HepG2 (cell line): ENCODE measurements around the gene RAPH1. TPM values are rescaled to one million over a fixed set of nuclear protein-coding genes. Genes with fewer than 3 reads are reported as not detected.
A peak's percentile ranks its signal among the peaks of the same experiment; 100 is the strongest.

Experiments
- ASH2L ChIP-seq: fragments of 300-600, 200-600 bp; sonication (generic); IDR thresholded peaks from 2 replicates; pipeline ENCODE4 v1.7.0; 2017; ENCODE audit warnings: low read depth, mild to moderate bottlenecking, moderate library complexity, mixed read lengths, low read length; ENCODE audit not compliant: insufficient read length
- CHCHD3 ChIP-seq: sonication (generic); formaldehyde crosslinking; IDR thresholded peaks from 2 replicates; pipeline ENCODE4 v1.8.0; 2022; ENCODE audit warnings: mild to moderate bottlenecking, missing genetic modification reagents, moderate library complexity
- ETV5 ChIP-seq: IDR thresholded peaks from 2 replicates; pipeline ENCODE4 v1.6.1; 2018; ENCODE audit warnings: missing biosample characterization, missing genetic modification reagents, inconsistent platforms, borderline replicate concordance
- GABPA ChIP-seq, 2 experiments: IDR thresholded peaks; 2 replicates each; pipeline ENCODE4 v1.6.1; 2011 to 2016; ENCODE audit warnings: low read depth in 2 of 2, low read length in 1 of 2, missing biosample characterization in 1 of 2, missing genetic modification characterization in 1 of 2
- KMT2B ChIP-seq: IDR thresholded peaks from 2 replicates; pipeline ENCODE4 v1.6.1; 2016; ENCODE audit warnings: missing genetic modification reagents, missing compliant biosample characterization
- MATR3 ChIP-seq: sonication (generic); formaldehyde crosslinking; IDR thresholded peaks from 2 replicates; pipeline ENCODE4 v1.4.0; 2020; ENCODE audit warnings: missing genetic modification reagents
- MEF2D ChIP-seq: sonication (generic); formaldehyde crosslinking; IDR thresholded peaks from 2 replicates; pipeline ENCODE4 v1.5.1; 2020; ENCODE audit warnings: mild to moderate bottlenecking, missing genetic modification reagents
- PAF1 ChIP-seq: IDR thresholded peaks from 2 replicates; pipeline ENCODE4 v1.6.1; 2016; ENCODE audit warnings: missing genetic modification reagents, missing compliant biosample characterization
- RARA ChIP-seq: IDR thresholded peaks from 2 replicates; pipeline ENCODE4 v1.6.1; 2016; ENCODE audit warnings: missing genetic modification reagents, missing compliant biosample characterization
- SAP130 ChIP-seq: IDR thresholded peaks from 2 replicates; pipeline ENCODE4 v1.6.1; 2016; ENCODE audit warnings: low read depth
- SIX4 ChIP-seq: sonication (generic); formaldehyde crosslinking; IDR thresholded peaks from 2 replicates; pipeline ENCODE4 v1.4.0; 2020; ENCODE audit warnings: missing genetic modification reagents
- SMAD9 ChIP-seq: sonication (generic); formaldehyde crosslinking; IDR thresholded peaks from 2 replicates; pipeline ENCODE4 v1.5.1; 2020; ENCODE audit warnings: mild to moderate bottlenecking, missing genetic modification reagents
- SRY ChIP-seq: sonication (generic); formaldehyde crosslinking; IDR thresholded peaks from 2 replicates; pipeline ENCODE4 v1.8.0; 2022; ENCODE audit warnings: mild to moderate bottlenecking, missing genetic modification reagents
- TAF1 ChIP-seq: sonication (generic); formaldehyde crosslinking; IDR thresholded peaks from 2 replicates; pipeline ENCODE4 v1.4.0; 2020; ENCODE audit warnings: missing genetic modification reagents
- ZNF264 ChIP-seq: sonication (generic); formaldehyde crosslinking; IDR thresholded peaks from 2 replicates; pipeline ENCODE4 v1.4.0; 2020; ENCODE audit warnings: missing genetic modification reagents
- ZNF292 ChIP-seq: sonication (generic); formaldehyde crosslinking; IDR thresholded peaks from 2 replicates; pipeline ENCODE4 v1.8.1; 2022; ENCODE audit warnings: mild to moderate bottlenecking, low read depth, missing genetic modification reagents, borderline replicate concordance
- ZNF329 ChIP-seq: sonication (generic); formaldehyde crosslinking; IDR thresholded peaks from 2 replicates; pipeline ENCODE4 v1.9.0; 2021; ENCODE audit warnings: low read depth, mild to moderate bottlenecking, missing genetic modification reagents
- ZNF547 ChIP-seq: sonication (generic); formaldehyde crosslinking; IDR thresholded peaks from 2 replicates; pipeline ENCODE4 v1.5.1; 2020; ENCODE audit warnings: mild to moderate bottlenecking, missing genetic modification reagents
- ZNF772 ChIP-seq: sonication (generic); formaldehyde crosslinking; IDR thresholded peaks from 2 replicates; pipeline ENCODE4 v1.5.0; 2020; ENCODE audit warnings: mild to moderate bottlenecking, missing genetic modification reagents
- ZNF781 ChIP-seq: sonication (generic); formaldehyde crosslinking; IDR thresholded peaks from 2 replicates; pipeline ENCODE4 v1.5.1; 2020; ENCODE audit warnings: borderline replicate concordance, mild to moderate bottlenecking, missing genetic modification reagents; ENCODE audit errors: not compliant biosample characterization
- polyA plus RNA-seq, 8 experiments: library from polyadenylated mRNA; depleted of rRNA in 3 of 8; stranded (reverse) in 7 of 8; unstranded in 1 of 8; fragments of >200 nt; fragmentation: Illumina TruSeq in 4 of 8; extraction: Trizol in 4 of 8; gene quantifications; 2 replicates each; pipeline versions ENCODE4 v1.2.1 to v1.2.3, GENCODE V29; 2011 to 2016; ENCODE audit warnings: low read depth in 4 of 8, missing spikeins in 1 of 8, mixed read lengths in 1 of 8; ENCODE audit not compliant: insufficient read depth in 1 of 8
- total RNA-seq, 5 experiments: library from RNA; depleted of rRNA; stranded (reverse); fragments of >200 nt; fragmentation: Illumina TruSeq; extraction: Trizol; gene quantifications; 2 replicates each; pipeline ENCODE4 v1.2.3, GENCODE V29; 2016; ENCODE audit warnings: low read depth in 1 of 5
- TF ChIP-seq, protein P1 (sequence below): sonication (generic); formaldehyde crosslinking; IDR thresholded peaks from 2 replicates; pipeline ENCODE4 v1.4.0; 2020; ENCODE audit warnings: mild to moderate bottlenecking, missing genetic modification reagents
- TF ChIP-seq, protein P2 (sequence below): sonication (generic); formaldehyde crosslinking; IDR thresholded peaks from 2 replicates; pipeline ENCODE4 v1.9.0; 2021; ENCODE audit warnings: missing genetic modification reagents, borderline replicate concordance
- TF ChIP-seq, protein P3 (sequence below): IDR thresholded peaks from 2 replicates; pipeline ENCODE4 v1.6.1; 2016; ENCODE audit warnings: low read depth, borderline replicate concordance

RAPH1 gene
- total and polyA plus RNA-seq, 2 of the 13 experiments (the other 11 are each of a cell fraction or from before 2014, with no cell fraction given) = 5.3 to 6.7 TPM

- TF ChIP-seq, protein P1, sequence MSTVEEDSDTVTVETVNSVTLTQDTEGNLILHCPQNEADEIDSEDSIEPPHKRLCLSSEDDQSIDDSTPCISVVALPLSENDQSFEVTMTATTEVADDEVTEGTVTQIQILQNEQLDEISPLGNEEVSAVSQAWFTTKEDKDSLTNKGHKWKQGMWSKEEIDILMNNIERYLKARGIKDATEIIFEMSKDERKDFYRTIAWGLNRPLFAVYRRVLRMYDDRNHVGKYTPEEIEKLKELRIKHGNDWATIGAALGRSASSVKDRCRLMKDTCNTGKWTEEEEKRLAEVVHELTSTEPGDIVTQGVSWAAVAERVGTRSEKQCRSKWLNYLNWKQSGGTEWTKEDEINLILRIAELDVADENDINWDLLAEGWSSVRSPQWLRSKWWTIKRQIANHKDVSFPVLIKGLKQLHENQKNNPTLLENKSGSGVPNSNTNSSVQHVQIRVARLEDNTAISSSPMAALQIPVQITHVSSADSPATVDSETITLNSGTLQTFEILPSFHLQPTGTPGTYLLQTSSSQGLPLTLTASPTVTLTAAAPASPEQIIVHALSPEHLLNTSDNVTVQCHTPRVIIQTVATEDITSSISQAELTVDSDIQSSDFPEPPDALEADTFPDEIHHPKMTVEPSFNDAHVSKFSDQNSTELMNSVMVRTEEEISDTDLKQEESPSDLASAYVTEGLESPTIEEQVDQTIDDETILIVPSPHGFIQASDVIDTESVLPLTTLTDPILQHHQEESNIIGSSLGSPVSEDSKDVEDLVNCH (CRISPR knock-in tag) = peak; percentile 56; the same call in 1 of the 2 replicates
- 0 out of 2 replicates have a peak, but pooled peaks have one; percentile 54 for TF ChIP-seq CHCHD3 (CRISPR knock-in tag)
- TF ChIP-seq MEF2D (CRISPR knock-in tag) = no peak
- peak; percentile 67; the same call in 1 of the 2 replicates for TF ChIP-seq ZNF547
- peak; percentile 59; the same call in 1 of the 2 replicates for TF ChIP-seq ETV5 (CRISPR knock-in tag)
- TF ChIP-seq ZNF292 = peak; percentile 75; the same call in 1 of the 2 replicates
- TF ChIP-seq SMAD9 (CRISPR knock-in tag) = no peak
- TF ChIP-seq SIX4 (CRISPR knock-in tag) = no peak
- TF ChIP-seq SAP130 (CRISPR knock-in tag) = peak; percentile 64
- TF ChIP-seq ASH2L = peak; percentile 82
- TF ChIP-seq KMT2B = 0 out of 2 replicates have a peak, but pooled peaks have one; percentile 10
- TF ChIP-seq GABPA (IDR thresholded peaks at IDR 0.05; ENCODE audit: low read depth, low read length) = peak; percentile 75
- TF ChIP-seq GABPA (CRISPR knock-in tag; IDR thresholded peaks at IDR 0.05; ENCODE audit: low read depth) = peak; percentile 21; the same call in 1 of the 2 replicates
- TF ChIP-seq RARA (CRISPR knock-in tag) = peak; percentile 23; the same call in 1 of the 2 replicates
- TF ChIP-seq PAF1 (CRISPR knock-in tag) = no peak
- 0 out of 2 replicates have a peak, but pooled peaks have one; percentile 40 for TF ChIP-seq SRY
- peak; percentile 62; the same call in 1 of the 2 replicates for TF ChIP-seq ZNF264
- TF ChIP-seq, protein P2, sequence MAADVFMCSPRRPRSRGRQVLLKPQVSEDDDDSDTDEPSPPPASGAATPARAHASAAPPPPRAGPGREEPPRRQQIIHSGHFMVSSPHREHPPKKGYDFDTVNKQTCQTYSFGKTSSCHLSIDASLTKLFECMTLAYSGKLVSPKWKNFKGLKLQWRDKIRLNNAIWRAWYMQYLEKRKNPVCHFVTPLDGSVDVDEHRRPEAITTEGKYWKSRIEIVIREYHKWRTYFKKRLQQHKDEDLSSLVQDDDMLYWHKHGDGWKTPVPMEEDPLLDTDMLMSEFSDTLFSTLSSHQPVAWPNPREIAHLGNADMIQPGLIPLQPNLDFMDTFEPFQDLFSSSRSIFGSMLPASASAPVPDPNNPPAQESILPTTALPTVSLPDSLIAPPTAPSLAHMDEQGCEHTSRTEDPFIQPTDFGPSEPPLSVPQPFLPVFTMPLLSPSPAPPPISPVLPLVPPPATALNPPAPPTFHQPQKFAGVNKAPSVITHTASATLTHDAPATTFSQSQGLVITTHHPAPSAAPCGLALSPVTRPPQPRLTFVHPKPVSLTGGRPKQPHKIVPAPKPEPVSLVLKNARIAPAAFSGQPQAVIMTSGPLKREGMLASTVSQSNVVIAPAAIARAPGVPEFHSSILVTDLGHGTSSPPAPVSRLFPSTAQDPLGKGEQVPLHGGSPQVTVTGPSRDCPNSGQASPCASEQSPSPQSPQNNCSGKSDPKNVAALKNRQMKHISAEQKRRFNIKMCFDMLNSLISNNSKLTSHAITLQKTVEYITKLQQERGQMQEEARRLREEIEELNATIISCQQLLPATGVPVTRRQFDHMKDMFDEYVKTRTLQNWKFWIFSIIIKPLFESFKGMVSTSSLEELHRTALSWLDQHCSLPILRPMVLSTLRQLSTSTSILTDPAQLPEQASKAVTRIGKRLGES = no peak
- no peak for TF ChIP-seq MATR3
- TF ChIP-seq ZNF781 (CRISPR knock-in tag) = peak; percentile 26
- no peak for TF ChIP-seq ZNF329 (CRISPR knock-in tag)
- TF ChIP-seq, protein P3, sequence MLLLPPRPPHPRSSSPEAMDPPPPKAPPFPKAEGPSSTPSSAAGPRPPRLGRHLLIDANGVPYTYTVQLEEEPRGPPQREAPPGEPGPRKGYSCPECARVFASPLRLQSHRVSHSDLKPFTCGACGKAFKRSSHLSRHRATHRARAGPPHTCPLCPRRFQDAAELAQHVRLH (CRISPR knock-in tag) = no peak; the same call in none of the 2 replicates
- TF ChIP-seq TAF1 = peak; percentile 63; the same call in 1 of the 2 replicates
- no peak; the same call in 1 of the 2 replicates for TF ChIP-seq ZNF772
These were observed at the start of gene RAPH1 (continued) for GRCh38 chr2:203535078-203535783.
